Activated CD4-positive, CD25-positive, alpha-beta regulatory T cell (primary cell): Measurements from ENCODE around the gene MYOZ2.

ENCODE experiments used
- DNase-seq, 4 experiments: peaks; one replicate each; lab custom pipeline; 2025; lab: John Stamatoyannopoulos, UW

MYOZ2 gene

DNA sequence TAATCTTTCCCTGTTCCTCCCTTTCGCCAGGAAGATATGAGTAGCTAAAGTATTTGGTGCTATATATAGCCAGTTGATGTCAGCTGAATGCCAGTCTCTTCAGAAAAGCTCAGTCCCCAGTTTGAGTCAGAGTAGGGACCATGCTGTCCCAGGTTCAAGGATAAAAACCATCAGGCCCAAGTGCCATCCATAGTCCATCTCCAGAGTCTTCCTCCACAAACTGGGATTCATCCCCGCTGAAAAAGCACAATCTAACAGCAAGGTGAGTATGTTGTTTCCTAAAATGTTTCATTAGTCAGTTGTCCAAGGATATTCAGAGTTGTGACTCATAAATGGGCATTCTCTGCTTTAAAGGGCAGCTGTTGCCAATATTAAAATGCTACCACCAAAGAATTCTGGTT, at the start of gene MYOZ2:
Gene MYOZ2 (plus strand): TSS at position 112 of the 401 bp plus-strand sequence. CDS start 694 bp downstream, outside the sequence.
- DNase-seq = no peak

DNA sequence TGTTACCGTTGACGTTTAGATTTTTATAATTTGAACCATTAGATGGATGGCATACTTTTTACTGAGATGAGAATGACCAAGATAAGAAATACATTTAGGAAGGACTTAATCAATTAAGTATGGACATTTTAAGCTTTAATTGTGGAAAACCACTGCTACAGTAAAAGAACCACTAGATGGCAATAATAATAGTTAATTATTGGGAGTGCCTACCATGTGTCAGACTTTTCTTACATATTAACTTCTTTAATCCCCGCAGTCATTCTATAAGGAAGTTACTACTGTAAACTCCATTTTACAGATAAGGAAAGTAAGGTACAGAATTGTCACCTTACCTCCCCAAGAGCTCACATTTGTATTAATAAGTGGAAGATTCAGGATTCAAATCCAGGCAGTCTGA, 48.5 kb upstream of the MYOZ2 start:
- DNase-seq = no peak

DNA sequence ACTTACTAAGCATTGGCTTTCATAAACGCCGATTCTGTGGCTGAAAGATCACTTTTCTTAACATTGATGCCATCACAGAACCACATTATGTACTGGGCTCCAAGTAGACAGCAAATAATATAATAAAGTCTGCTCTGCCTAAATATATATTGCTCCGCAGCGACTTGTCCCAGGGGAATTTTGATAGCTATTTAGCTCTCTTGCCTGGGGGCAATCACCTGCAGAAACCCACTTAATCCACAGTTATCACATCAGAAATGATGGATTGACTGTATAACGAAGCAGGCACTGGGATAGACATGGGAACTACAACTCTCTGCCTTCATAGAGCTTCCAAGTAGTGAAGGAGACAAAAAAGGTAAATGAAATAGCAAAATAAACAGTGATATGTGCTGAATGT, 48.0 kb upstream of the MYOZ2 start:
- DNase-seq = no peak

DNA sequence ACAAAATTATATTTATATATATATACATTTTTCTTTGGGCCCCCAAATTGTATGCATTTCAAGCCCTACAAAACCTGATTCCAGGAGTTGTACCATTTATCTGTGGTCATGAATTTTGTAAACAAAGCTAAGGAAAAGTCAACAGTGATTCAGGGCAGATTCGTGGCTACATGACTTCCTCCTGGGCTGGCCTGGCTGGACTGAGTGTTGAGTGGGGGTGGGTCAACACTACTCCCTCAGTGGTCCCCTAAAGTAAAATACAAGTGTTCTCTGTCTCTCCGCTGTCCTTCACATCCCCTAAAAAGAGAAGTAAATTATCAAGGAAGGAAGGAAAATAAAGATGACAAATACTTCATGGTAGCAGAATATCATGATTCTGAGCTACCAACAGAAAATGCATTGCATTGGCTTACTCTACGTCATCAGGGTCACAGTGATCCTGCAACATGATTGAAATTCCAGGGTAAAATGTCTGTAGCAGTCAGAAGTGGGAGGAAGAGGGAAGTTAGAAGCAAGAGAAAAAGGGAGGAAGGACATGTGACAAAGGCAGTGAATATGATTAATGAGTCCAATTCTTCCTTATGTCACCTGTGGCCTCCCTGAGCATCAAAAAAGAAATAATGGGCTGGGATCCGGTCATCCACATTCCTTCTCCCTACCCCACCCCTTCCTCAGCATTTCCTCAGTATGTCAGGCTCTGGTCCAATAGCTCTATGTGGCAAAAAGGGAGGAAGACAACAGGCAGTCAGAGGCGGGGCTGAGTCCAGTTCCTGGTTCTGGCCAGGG, 42.4 kb upstream of the MYOZ2 start:
- DNase-seq = no peak

DNA sequence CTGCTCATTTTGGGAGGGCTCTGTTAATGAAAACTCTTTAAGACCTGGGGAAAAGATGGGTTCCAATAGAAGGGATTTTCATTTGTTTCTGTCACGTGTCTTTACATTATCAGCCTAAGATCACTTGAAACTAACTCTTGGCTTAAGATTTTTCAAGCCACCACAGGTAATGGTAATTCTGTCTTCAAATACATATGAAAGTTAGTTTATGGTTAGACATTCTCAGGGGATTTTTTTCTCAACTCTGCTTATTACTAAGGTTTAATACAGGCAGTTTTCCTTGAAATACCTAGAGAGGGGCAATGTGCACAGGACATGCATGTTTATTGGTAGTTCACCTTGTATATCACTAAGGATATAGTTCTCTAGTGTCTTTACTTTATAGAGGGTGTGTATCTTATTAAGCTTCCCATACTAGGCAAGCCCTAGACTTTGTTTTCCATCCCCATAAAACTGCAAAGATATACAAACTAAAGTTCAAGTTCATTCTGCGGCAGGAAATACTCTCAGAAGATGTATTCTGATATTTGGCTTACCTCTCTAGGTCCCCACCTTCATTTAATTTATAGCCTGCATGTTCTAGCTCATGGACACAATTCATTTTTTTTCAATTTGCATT, 38.2 kb upstream of the MYOZ2 start:
- no peak for DNase-seq

DNA sequence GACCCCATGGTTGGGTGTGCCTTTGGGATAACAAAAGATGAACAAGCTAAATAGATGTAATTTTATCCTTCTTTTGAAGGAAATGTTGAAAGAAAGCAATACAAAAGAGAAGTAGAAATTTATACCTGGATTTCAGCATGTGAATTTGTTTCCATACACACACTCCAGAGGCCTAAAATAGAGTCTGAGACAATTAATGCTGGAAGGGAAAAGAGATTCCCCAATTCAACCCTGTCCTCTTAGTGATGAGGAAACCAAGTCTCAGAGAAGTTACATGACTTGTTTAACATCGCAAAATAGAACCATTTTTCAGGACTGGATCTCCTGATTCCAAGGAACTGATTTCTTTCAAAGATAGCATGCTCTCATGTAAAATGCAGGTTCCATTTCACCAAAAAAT, 37.3 kb upstream of the MYOZ2 start:
- DNase-seq = no peak

DNA sequence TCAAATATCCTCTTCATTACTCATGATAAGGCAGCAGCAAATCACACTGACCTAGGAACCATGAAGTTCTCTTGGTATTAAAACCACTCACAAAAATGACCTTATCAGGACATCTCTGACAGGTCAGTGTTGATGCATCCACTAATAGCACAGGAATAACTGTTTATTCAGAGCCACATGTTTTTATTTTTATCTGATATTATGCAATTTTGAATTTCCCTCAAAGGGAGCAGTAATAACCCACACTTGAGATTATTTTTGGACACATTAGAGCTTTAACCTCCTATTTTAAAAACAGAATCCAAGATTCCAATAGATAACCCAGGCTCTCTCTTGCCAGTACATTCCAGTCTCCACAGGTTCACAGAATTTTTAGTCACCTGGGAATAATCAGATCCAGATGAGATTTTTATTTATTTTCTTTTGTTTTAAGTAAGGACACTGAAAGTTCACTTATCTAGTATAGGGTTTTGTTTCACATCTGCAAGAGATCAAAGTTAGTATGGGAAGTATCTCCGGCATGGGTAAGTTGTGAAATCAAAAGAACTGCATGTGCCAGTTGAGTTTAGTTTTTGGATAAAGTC, 36.3 kb upstream of the MYOZ2 start:
- DNase-seq = no peak

DNA sequence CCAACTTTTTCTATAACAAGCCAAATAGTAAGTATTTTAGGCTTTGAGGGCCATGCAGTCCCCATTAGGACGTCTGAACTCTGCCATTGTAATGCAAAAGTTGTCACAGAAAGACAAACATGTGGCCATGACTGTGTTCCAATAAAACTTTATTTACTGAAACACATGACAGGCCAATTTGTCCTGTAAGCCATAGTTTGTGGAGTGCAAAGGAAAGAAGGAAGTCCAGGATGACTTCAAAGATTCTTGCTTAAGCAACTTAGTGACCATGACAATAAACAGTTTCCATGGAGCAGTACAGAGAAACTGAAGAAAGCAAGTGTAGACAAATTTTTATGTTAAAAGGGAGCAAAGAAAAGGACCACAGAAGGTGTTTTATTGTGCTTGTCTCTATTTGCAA, 35.0 kb upstream of the MYOZ2 start:
- DNase-seq = no peak

DNA sequence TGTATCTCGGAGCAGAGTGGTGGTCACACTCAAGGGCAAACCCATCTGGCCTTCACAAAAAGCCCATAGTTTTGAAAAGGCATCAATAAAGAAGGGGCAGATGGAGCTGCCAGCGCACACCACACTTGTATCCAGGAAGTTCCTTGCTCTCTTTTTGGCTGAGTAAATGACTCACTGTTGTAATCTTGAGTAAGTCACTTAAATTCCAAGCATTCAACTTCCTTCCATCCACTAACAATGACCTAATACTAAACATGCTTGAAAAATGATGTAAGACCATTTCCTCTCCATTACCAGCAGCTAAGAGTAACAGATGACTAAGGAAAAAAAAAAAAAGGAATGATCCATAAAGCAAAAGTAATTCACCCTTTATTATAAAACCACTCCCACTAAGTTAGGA, 32.4 kb upstream of the MYOZ2 start:
- DNase-seq = no peak

DNA sequence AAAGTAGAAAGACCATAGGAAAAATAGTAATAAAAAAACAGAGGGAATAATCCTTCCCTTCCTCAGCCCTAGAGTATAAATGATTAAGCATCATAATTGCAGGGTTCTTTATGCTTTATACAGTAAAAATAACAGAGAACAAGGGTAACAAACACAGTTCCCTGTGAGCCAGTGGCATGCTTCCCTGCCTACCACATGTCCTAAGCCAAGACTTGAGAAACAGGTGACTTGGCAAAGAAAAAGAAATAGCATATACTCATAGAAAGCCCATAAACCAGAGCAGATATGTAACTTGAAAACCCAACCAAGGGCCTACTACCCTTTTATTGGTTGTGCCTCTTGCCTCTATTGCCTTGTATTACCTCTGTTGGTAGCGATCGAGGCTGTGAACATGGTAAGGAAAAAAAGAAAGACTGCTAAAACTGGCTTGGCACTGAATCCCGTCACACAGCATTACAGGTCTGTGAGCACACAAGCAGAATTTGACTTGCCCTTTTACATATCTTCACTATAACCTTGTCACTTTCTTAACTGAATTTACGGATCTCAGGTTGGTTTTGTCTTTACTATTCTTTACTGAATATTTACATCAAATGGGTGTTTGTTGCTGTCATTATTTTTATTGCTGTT, 30.9 kb upstream of the MYOZ2 start:
- DNase-seq = no peak

DNA sequence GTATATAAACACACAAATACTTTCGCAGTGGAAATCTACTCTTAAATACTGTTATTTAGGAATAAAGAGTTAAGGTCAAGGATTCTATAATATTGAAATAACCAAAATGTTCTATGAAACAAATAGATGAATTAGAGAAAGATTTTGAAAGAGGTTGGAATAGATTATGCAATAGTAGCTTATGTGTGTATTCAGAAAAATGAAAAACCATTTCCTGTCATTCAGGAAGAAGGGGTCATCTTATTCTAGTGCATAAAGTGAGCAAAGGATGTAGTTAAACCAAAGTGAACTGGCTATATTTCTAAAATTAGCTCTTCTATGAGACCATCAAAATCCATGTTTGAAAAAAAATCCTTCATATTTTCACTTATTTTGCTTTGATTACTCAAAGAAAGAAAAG, 30.0 kb upstream of the MYOZ2 start:
- DNase-seq = no peak

DNA sequence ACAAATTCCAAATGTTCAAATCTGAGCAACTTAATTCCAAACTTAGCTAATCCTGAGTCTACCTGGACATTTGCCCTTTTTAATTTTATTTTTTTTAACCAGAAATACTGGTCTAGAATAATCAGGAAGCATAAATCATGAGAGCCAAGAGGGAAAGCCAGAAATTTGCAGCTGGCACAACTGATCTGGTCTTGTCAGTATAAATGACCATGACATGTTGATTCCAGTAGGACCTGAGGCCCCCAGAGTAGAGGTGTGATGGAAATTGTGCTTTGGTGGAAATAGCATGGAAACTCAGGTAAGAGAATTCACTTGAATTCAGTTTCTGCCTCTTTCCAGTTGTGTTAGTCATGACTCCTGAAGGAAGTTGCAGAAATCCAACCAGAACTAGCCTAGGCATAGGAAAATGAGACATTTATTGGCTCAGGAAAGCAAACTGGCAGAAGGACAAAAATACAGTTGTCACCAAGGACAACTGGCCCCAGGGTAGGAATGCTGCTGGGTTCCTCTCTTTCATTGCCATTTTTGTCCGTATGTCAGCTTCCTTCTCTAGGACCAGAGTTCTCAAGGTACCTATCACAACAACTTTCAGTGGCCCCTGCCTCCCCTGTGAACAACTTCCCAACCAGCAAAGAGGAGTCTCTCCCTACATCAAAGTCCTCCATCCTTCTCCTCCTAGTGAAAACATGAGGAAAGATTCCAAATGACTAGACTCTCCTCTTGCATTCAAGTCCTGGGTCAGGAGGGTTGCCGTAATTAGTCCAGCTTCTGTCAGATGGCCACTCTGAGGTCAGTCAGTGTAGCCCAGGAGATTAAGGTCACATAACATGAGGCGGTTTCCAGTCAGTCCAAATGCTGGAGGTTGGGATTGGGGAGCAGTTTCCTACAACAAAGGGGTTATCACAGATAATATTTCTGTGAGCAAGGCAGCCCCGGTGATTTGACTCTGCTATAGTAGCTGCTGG, 29.3 kb upstream of the MYOZ2 start:
- no peak for DNase-seq

DNA sequence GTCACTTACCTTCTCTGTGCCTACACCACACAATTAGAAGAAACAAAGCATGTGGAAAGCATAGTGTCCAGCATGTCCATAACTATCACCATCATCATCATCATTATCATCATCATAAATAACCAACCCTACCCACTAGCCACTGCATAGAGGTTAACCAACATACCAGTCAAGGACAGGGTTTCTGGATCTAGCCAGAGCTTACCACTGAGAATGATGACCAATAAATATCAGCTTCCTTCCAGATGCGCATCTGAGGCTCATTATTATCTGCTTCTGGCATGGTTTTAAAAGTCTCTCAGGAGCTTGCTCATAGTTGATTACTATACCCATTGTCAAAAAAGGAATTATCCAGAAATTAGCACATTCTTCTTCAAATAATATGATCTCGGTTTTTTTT, 25.5 kb upstream of the MYOZ2 start:
- no peak for DNase-seq

DNA sequence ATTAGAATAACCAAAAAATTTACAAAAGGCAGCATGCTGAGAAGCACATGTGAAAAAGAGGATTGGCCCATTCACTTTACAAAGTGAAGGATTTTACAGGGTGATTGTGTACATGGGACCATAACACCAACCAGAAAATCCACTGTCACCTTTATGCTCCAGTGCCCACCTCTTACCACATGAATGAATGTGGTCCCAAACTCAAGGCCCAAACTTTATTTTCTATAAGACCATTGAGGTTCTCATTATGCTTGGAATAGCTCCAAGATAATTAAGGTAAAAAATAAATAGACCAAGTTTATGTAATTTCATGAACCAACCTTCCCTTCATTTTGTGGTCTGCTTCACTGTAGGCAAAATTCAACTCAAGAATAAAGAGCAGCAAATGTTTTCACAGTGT, 24.3 kb upstream of the MYOZ2 start:
- no peak for DNase-seq

DNA sequence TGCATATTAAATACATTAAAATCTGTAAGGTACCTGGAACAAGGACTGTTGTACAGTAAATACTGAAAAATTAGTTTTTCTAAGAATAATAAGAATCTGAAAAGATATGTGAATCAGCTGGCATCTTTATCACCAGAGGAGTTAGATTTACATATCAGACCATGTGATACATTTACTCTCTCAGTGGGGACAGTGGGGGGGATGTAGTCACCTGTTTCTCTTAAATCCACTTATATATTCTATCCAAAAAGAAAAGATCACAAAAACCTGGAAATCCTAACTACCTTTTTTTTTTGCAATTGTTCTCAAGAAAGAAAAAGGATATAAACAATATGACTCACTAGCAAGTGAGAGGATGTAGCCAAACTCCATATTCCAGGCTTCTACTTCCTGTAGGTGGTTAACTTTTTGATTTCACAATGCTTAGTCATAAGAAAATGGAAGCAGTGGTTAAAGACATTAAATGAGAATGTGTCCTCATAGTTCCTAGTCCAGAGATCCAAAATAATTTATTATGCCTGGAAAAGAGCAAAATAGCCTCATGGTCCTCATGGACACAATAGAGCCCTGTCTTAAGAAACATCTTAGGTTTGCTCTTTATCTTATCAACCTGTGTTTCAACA, 22.5 kb upstream of the MYOZ2 start:
- no peak for DNase-seq

DNA sequence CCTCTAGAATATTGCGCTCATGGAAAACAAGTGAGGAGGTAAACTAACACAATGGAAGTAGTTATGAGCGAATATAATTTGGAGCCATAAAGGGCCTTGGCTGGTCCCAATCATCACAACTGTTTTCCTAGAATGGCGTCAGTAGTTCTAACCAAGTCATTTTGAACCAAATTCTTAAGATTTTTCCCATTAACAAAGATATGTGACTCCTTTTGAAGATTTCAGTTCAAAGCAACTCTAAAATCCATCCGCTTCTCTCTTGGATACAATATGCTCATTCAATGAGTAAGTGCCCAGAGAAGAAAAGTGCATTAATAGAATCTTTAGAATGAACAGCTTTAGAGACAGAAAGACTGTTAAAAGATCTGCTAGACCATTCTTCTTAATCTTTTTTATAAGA, 19.6 kb upstream of the MYOZ2 start:
- DNase-seq = no peak

DNA sequence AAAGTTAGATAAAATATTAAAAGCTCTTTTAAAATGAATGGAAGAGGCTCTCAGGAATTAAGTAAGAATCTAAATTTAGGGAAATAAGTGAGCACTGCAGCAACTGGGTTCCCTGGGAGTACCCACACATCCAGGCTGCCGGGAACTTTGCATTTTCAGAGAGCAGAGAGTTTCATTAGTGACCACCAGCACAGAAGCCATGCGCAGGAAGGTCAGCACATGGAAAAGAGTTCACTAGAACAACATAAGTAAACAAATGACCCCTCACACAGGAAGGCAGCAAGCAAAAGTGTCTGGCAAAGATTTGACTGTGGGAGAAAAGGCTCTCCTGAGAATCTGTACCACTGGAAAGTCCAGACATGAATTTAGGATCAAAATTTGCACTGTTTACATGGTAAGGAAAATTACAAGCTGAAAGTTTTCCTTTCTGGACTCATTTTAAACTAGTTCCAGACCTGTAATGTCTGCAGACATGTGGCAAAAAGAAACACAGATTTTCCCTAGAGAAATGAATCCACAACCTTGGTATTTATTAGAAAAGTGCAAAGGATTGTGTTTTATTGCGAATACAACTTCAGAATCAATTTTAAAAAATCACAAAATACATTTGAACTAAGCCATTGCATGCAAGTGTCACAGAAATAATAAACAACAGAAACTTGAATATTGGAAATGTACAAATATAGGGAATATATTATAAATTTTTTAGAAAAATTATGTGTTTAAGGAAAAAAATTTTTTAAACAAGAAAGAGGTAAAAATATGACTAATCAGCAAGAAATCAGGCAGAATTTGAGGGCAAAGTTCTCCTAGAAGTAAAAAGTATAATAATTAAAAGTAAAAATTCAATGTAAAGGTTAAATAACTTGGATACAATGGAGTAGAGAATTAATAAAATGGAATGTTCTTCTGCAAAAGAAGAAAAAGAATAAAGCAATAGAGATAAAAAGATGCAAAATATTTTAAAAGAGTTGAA, 18.4 kb upstream of the MYOZ2 start:
- DNase-seq = no peak

DNA sequence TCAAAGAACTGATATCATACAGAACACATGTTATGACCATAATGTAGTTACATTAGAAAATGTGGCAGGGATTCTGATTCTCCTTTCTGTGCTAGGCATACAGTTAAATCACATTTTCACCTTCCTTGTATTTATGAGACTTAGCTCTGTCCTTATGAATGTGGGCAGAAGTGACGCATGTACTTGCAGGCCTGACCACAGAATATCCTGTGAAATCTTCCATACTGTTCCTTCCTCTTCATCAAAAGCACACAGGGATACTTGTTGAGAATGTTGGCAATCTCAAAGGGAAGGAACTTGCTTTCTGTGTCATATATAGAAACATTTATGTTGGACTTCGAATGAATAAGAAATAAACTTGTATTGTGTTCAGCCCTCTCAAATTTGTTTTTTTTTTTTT, 17.2 kb upstream of the MYOZ2 start:
- no peak for DNase-seq

DNA sequence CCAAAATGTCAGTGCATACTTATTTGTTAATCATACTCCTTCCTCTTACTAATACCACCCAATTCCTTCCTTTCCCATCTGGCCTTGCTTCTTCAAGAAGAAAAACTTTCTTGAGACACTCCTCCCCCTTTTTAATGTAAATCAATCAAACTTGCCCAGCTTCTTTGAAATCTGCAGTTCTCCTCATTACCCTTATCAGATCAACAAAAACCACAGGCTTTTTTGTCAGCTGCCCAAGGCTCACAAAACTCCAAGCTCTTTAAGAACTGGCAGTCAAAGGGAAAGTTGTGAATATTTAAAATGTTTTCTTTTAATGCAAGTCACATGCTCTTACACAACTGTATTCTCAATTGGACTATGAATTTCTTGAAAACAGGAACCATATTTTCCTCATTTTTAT, 11.3 kb upstream of the MYOZ2 start:
- DNase-seq = no peak

DNA sequence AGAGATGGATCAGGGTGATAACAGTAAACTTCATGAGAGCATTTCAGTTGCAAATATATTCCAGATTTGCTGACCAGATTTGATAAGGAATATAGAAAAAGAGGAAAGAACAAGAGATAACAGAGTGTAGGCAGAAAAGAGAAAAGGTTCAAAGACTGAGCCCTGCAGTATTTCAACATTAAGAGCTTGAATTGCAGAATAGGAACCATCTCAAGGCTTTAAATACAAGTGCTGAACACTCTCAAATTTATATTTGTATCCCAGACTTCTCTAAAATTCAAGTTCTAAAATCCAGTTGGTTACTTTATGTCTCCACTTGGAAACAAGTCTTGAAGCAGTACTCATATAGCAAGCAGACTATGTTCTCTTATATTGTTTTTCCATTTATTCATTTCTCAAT, 9.7 kb upstream of the MYOZ2 start:
- no peak for DNase-seq
